ENCODE results near the gene HSD11B2.

Gene HSD11B2

GRCh38 chr16:67454852-67455251 is 23.9 kb downstream of the HSD11B2 start:
- DNase-seq, result no peak

- no peak for DNase-seq
Measured at GRCh38 chr16:67456391-67457081, 25.6 kb downstream of the HSD11B2 start.

- DNase-seq, result no peak
Measured at GRCh38 chr16:67457611-67458010, 26.7 kb downstream of the HSD11B2 start.

- no peak for DNase-seq
Measured at GRCh38 chr16:67458121-67458641, 27.3 kb downstream of the HSD11B2 start.

- no peak for DNase-seq
Measured at GRCh38 chr16:67459066-67459860, 28.3 kb downstream of the HSD11B2 start.

GRCh38 chr16:67459861-67460150 is 28.9 kb downstream of the HSD11B2 start:
- DNase-seq, result no peak

- DNase-seq, result no peak
Measured at GRCh38 chr16:67460168-67460567, 29.2 kb downstream of the HSD11B2 start.

GRCh38 chr16:67460961-67461360 is 30.0 kb downstream of the HSD11B2 start:
- no peak for DNase-seq

GRCh38 chr16:67461600-67462278 is 30.8 kb downstream of the HSD11B2 start:
- DNase-seq, result no peak

- no peak for DNase-seq
Measured at GRCh38 chr16:67462279-67462655, 31.3 kb downstream of the HSD11B2 start.

GRCh38 chr16:67463059-67463458 is 32.1 kb downstream of the HSD11B2 start:
- DNase-seq, result no peak

GRCh38 chr16:67463691-67464090 is 32.8 kb downstream of the HSD11B2 start:
- DNase-seq, result no peak

GRCh38 chr16:67464565-67464964 is 33.6 kb downstream of the HSD11B2 start:
- DNase-seq, result no peak

- no peak for DNase-seq
Measured at GRCh38 chr16:67466581-67466980, 35.7 kb downstream of the HSD11B2 start.

- no peak for DNase-seq
Measured at GRCh38 chr16:67468731-67469130, 37.8 kb downstream of the HSD11B2 start.

GRCh38 chr16:67470359-67470758 is 39.4 kb downstream of the HSD11B2 start:
- no peak for DNase-seq

- no peak for DNase-seq
Measured at GRCh38 chr16:67471758-67472384, 41.0 kb downstream of the HSD11B2 start.

- DNase-seq, result no peak
Measured at GRCh38 chr16:67474551-67475455, 43.9 kb downstream of the HSD11B2 start.

- DNase-seq, result no peak
Measured at GRCh38 chr16:67477960-67478554, 47.1 kb downstream of the HSD11B2 start.

- peak; percentile 98 for DNase-seq
Measured at GRCh38 chr16:67480833-67481560, 50.1 kb downstream of the HSD11B2 start, which contains the start of gene ATP6V0D1. TSS of gene ATP6V0D1 (minus strand) at chr16:67481157. CDS start at chr16:67481086, 71 bp downstream.

Data from CD4-positive, alpha-beta T cell treated with Interleukin-15 for 1 hour (primary cell).